Germinal center (tissue), 1 donor: Measurements from ENCODE around the gene FAM184B.
A peak's percentile ranks its signal among the peaks of the same experiment; 100 is the strongest.

Experiments used
- DNase-seq: peaks from one replicate; pipeline ENCODE4 v3.0.0; 2012; ENCODE audit warnings: mixed read lengths, low spot score

The FAM184B gene

GRCh38 chr4:17781300-17782287, at the start of gene FAM184B:
Gene FAM184B (minus strand): TSS chr4:17781621. CDS start chr4:17781299, 322 bp downstream.
- no peak for DNase-seq

- DNase-seq, result no peak
These were observed 42.6 kb upstream of the FAM184B start for GRCh38 chr4:17823871-17824669.

- DNase-seq, result peak; percentile 20
These were observed 35.6 kb upstream of the FAM184B start for GRCh38 chr4:17817027-17817426.

GRCh38 chr4:17816142-17816541, 34.7 kb upstream of the FAM184B start:
- no peak for DNase-seq

GRCh38 chr4:17814140-17814539, 32.7 kb upstream of the FAM184B start:
- no peak for DNase-seq

- DNase-seq, result no peak
These were observed 31.4 kb upstream of the FAM184B start for GRCh38 chr4:17812801-17813200.

- DNase-seq, result no peak
These were observed 30.7 kb upstream of the FAM184B start for GRCh38 chr4:17812125-17812524.

GRCh38 chr4:17811078-17811603, 29.7 kb upstream of the FAM184B start:
- DNase-seq, result no peak

- DNase-seq, result peak; percentile 96
These were observed 29.0 kb upstream of the FAM184B start, which contains the start of the genes DCAF16 and NCAPG for GRCh38 chr4:17810260-17811077. Gene DCAF16 (minus strand): TSS chr4:17810757. CDS start chr4:17804141, 6,616 bp downstream. Gene NCAPG (plus strand): TSS chr4:17810979. CDS start chr4:17811078, 99 bp downstream.

- peak; percentile 2 for DNase-seq
These were observed 28.2 kb upstream of the FAM184B start for GRCh38 chr4:17809667-17810066.

GRCh38 chr4:17807446-17807845, 26.0 kb upstream of the FAM184B start:
- no peak for DNase-seq

- no peak for DNase-seq
These were observed 24.2 kb upstream of the FAM184B start for GRCh38 chr4:17805580-17806155.

- DNase-seq, result no peak
These were observed 16.4 kb upstream of the FAM184B start for GRCh38 chr4:17797808-17798207.

- no peak for DNase-seq
These were observed 13.3 kb upstream of the FAM184B start for GRCh38 chr4:17794730-17795129.

GRCh38 chr4:17788956-17789355, 7.5 kb upstream of the FAM184B start:
- DNase-seq, result no peak

- DNase-seq, result no peak
These were observed 5.9 kb upstream of the FAM184B start for GRCh38 chr4:17787315-17787714.

GRCh38 chr4:17786567-17786966, 5.1 kb upstream of the FAM184B start:
- no peak for DNase-seq

- DNase-seq, result no peak
These were observed 4.4 kb upstream of the FAM184B start for GRCh38 chr4:17785858-17786257.

- no peak for DNase-seq
These were observed 721 bp downstream of the FAM184B start for GRCh38 chr4:17780501-17781299.

- DNase-seq, result no peak
These were observed 3.0 kb downstream of the FAM184B start for GRCh38 chr4:17778431-17778830.
